Endothelial cell of umbilical vein (primary cell): ENCODE data around the gene DBP. TPM values are rescaled to one million over a fixed set of nuclear protein-coding genes. Genes with fewer than 3 reads are reported as not detected.

Source experiments
- BruUV-seq: library from RNA; stranded (reverse); fragments of 400-500 nt; replicated peaks from 2 replicates; lab custom pipeline; 2021; lab: Mats Ljungman, UMichigan
- CTCF ChIA-PET: fragments of 300-600, 350-600 bp; sonication (Branson Sonifier 250); formaldehyde crosslinking; loops from one replicate; lab custom pipeline; 2021; ENCODE audit warnings: antibody characterized with exemption, inconsistent platforms; lab: Charles Lee
- POLR2A ChIA-PET: fragments of 300-600, 350-600 bp; sonication (Branson Sonifier 250); formaldehyde crosslinking; loops from one replicate; lab custom pipeline; 2021; ENCODE audit warnings: antibody characterized with exemption, inconsistent platforms; lab: Charles Lee
- DNase-seq: peaks from one replicate; pipeline ENCODE4 v3.0.0-alpha.2; 2011; ENCODE audit warnings: low read depth, low spot score
- FAIRE-seq: peaks from 2 replicates; lab custom pipeline; 2011; peaks lifted over from hg19 to GRCh38; lab: Jason Lieb, UNC
- H2AFZ ChIP-seq: 2 replicates; pipeline ENCODE4 v1.6.0; 2012; ENCODE audit warnings: low read depth, low read length, control low read depth, inconsistent platforms
- H3K27ac ChIP-seq: 2 replicates; pipeline ENCODE4 v1.5.1; 2011; ENCODE audit warnings: low read depth, mild to moderate bottlenecking, control low read depth, low read length, moderate library complexity; ENCODE audit not compliant: insufficient read depth
- H3K27me3 ChIP-seq, 2 experiments: 2 replicates each; pipeline versions ENCODE4 v1.6.0 to v1.6.1; 2011; ENCODE audit warnings: low read length in 2 of 2, mixed read lengths in 1 of 2; ENCODE audit not compliant: control insufficient read depth in 2 of 2, insufficient read depth in 2 of 2
- H3K36me3 ChIP-seq, 2 experiments: 2 replicates in 1 of 2; 3 replicates in 1 of 2; pipeline ENCODE4 v1.5.1; 2011; ENCODE audit warnings: low read length in 2 of 2, mild to moderate bottlenecking in 1 of 2, moderate library complexity in 1 of 2; ENCODE audit not compliant: control insufficient read depth in 2 of 2, insufficient read depth in 2 of 2; ENCODE audit errors: extremely low read depth in 1 of 2
- H3K4me1 ChIP-seq: 3 replicates; pipeline ENCODE4 v1.5.1; 2011; ENCODE audit warnings: mild to moderate bottlenecking, low read length; ENCODE audit not compliant: control insufficient read depth, insufficient read depth; ENCODE audit errors: extremely low read depth
- H3K4me2 ChIP-seq: 2 replicates; pipeline ENCODE4 v1.6.1; 2011; ENCODE audit warnings: low read length, control low read depth, mixed read lengths; ENCODE audit not compliant: insufficient read depth
- H3K4me3 ChIP-seq, 3 experiments: fragments of 200-600 bp in 1 of 3; sonication (generic), shearing (Covaris generic) in 1 of 3; replicated peaks in 1 of 3; 2 replicates each; pipeline ENCODE4 v1.5.1; 2011 to 2016; ENCODE audit warnings: control low read depth in 3 of 3, low read length in 3 of 3, mild to moderate bottlenecking in 2 of 3, inconsistent platforms in 1 of 3, low read depth in 1 of 3, moderate library complexity in 1 of 3; ENCODE audit not compliant: insufficient read depth in 1 of 3
- H3K79me2 ChIP-seq: 2 replicates; pipeline ENCODE4 v1.6.0; 2012; ENCODE audit warnings: low read length, inconsistent platforms; ENCODE audit not compliant: control insufficient read depth, insufficient read depth
- H3K9ac ChIP-seq: replicated peaks from 2 replicates; pipeline ENCODE3; 2011; ENCODE audit warnings: low read length, control low read depth; ENCODE audit not compliant: insufficient read depth; ENCODE audit errors: extremely low read depth
- H3K9me1 ChIP-seq: replicated peaks from 3 replicates; pipeline ENCODE4 v1.6.0; 2011; ENCODE audit warnings: mild to moderate bottlenecking, low read length; ENCODE audit not compliant: control insufficient read depth, insufficient read depth; ENCODE audit errors: extremely low read depth
- H3K9me3 ChIP-seq: replicated peaks from 2 replicates; pipeline ENCODE4 v1.5.1; 2012; ENCODE audit warnings: low read length, inconsistent platforms; ENCODE audit not compliant: control insufficient read depth, insufficient read depth
- H4K20me1 ChIP-seq: replicated peaks from 2 replicates; pipeline ENCODE3; 2011; ENCODE audit warnings: mild to moderate bottlenecking, low read length; ENCODE audit not compliant: control insufficient read depth, insufficient read depth; ENCODE audit errors: extremely low read depth
- EZH2 ChIP-seq: IDR thresholded peaks from 2 replicates; pipeline ENCODE4 v1.6.1; 2012; ENCODE audit warnings: borderline replicate concordance, low read depth, mild to moderate bottlenecking, moderate library complexity, low read length, inconsistent platforms; ENCODE audit not compliant: severe bottlenecking
- FOS ChIP-seq: IDR thresholded peaks from 2 replicates; pipeline ENCODE4 v1.6.1; 2011; ENCODE audit warnings: mild to moderate bottlenecking, low read length, moderate library complexity, borderline replicate concordance; ENCODE audit not compliant: insufficient read depth
- GATA2 ChIP-seq: IDR thresholded peaks from 2 replicates; pipeline ENCODE4 v1.7.0; 2011; ENCODE audit warnings: low read depth, mild to moderate bottlenecking, moderate library complexity, mixed read lengths, low read length; ENCODE audit not compliant: insufficient read length, insufficient read depth
- MYC ChIP-seq: IDR thresholded peaks from one replicate; pipeline ENCODE4 v1.6.1; 2011; ENCODE audit warnings: mild to moderate bottlenecking, low read depth, low read length
- POLR2A ChIP-seq: IDR thresholded peaks from 2 replicates; pipeline ENCODE4 v1.6.1; 2012; ENCODE audit warnings: low read depth, mild to moderate bottlenecking, control low read depth, low read length
- POLR2AphosphoS5 ChIP-seq: IDR thresholded peaks from 2 replicates; pipeline ENCODE4 v1.6.1; 2012; ENCODE audit warnings: low read depth, mild to moderate bottlenecking, control low read depth, low read length, moderate library complexity; ENCODE audit not compliant: insufficient read depth
- dilution Hi-C: fragments of 300-500 bp; cut with MboI; formaldehyde crosslinking; loops from one replicate; pipeline ENCODE4 v1.15.0; 2019; ENCODE audit warnings: low sequenced_read_pairs; ENCODE audit not compliant: extremely low pct_ligation_motif_present
- intact Hi-C: fragments of 100-400 bp; cut with micrococcal nuclease; formaldehyde crosslinking; loops from one replicate; pipeline ENCODE4 v1.10.0; 2022
- polyA plus RNA-seq, 4 experiments: library from polyadenylated mRNA; depleted of rRNA in 3 of 4; stranded (reverse) in 3 of 4; unstranded in 1 of 4; fragments of >200 nt; gene quantifications; 2 replicates each; pipeline versions ENCODE4 v1.2.1 to v1.2.3, GENCODE V29; 2011 to 2012; ENCODE audit warnings: missing spikeins in 1 of 4
- total RNA-seq: library from RNA; stranded (reverse); gene quantifications from 2 replicates; pipeline ENCODE4 v1.2.3, GENCODE V29; 2021
- TF ChIP-seq, protein P1 (sequence below), 2 donors: IDR thresholded peaks; 1 replicate in 1 of 2; 2 replicates in 1 of 2; pipeline ENCODE4 v1.5.1; 2011; ENCODE audit warnings: low read length in 2 of 2, mild to moderate bottlenecking in 2 of 2, moderate library complexity in 2 of 2, control low read depth in 1 of 2, inconsistent platforms in 1 of 2, low read depth in 1 of 2; ENCODE audit not compliant: insufficient read depth in 1 of 2; ENCODE audit errors: extremely low read depth in 1 of 2
- TF ChIP-seq, protein P2 (sequence below): IDR thresholded peaks from 2 replicates; pipeline ENCODE4 v1.6.1; 2011; ENCODE audit not compliant: insufficient read depth, insufficient read length

Gene DBP
- total and polyA plus RNA-seq, 2 donors (not counting 3 experiments of a cell fraction or from before 2014, with no cell fraction given), result 1.5 to 1.8 TPM

DNA sequence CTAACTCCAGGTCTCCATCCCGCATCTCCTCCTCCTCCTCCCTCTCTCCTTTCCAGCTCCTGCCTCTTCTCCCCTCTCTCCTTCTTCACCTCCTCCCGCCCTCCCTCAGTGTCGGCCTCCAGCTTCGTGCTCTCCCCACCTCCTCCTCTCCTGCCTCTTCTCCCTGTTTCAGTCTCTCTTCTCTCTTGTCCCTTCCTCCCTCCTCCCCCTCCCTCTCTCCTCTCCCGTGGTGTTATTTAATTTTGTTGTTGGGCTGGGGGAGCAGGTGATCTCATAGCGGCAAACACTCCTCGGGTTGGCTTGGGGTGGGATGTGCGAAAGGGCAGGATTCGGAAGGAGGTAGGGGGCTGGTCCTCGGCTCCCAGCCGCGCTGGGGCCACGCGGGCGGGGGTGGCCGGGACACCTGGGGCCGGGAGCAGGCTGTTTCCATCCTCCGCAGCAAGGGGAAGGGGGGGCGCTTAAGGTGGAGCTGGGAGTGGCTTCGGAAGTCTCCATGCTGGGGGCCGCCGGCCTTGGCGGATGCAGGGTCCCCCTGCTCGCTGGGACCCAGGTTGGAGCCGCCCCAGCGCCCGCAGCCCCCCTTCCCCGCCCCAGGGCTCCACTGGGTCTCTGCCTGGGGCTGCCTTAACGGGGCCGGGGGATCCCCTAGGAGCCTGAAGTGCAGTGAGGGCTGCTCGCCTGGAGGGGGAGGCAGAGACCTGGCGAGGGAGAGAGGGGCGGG lies 9.0 kb upstream of the DBP start, which contains the start of gene CA11:
Gene CA11 (minus strand): TSS at position 187 of the 721 bp plus-strand sequence. CDS start 555 bp downstream, outside the sequence.
- FAIRE-seq, result peak; percentile 50
- peak within 1 kb of the TSS; percentile 58 for H2AFZ ChIP-seq
- dilution Hi-C loops (no loop called here), intact Hi-C loops (loop anchor here (1.0 to 2.0 kb wide), 7 partner anchors 8 to 196 kb away; no protein-coding TSS in a partner anchor)
- H3K4me2 ChIP-seq, result peak within 1 kb of the TSS; percentile 72
- no peaks in the 10 kb centered on the region for H3K36me3 ChIP-seq
- H3K9ac ChIP-seq, result peak within 1 kb of the TSS; percentile 28
- H3K9me3 ChIP-seq, result no peaks in the 10 kb centered on the region
- H3K79me2 ChIP-seq, result no peaks in the 10 kb centered on the region
- no peaks in the 10 kb centered on the region for H4K20me1 ChIP-seq
- peaks cover 9% of the 10 kb centered on the region for H3K4me1 ChIP-seq
- no peaks in the 10 kb centered on the region for H3K9me1 ChIP-seq
- peaks cover 0 to 2% of the 10 kb centered on the region in 2 experiments for H3K27me3 ChIP-seq
- POLR2A ChIA-PET, result interaction anchor here (0.6 to 1.7 kb wide), 4 partner anchors 26 to 166 kb away, joined by 3 to 7 read pairs (median 3); partner anchors contain the start of genes IZUMO1, RPL18 and SPHK2
- no peak within 1 kb of the TSS for H3K27ac ChIP-seq
- DNase-seq, result peak; percentile 84
- no TSS peak for BruUV-seq
- H3K4me3 ChIP-seq, result peak within 1 kb of the TSS; percentile 40 to 46 (median 46)
- no peak for TF ChIP-seq MYC
- TF ChIP-seq, protein P1, sequence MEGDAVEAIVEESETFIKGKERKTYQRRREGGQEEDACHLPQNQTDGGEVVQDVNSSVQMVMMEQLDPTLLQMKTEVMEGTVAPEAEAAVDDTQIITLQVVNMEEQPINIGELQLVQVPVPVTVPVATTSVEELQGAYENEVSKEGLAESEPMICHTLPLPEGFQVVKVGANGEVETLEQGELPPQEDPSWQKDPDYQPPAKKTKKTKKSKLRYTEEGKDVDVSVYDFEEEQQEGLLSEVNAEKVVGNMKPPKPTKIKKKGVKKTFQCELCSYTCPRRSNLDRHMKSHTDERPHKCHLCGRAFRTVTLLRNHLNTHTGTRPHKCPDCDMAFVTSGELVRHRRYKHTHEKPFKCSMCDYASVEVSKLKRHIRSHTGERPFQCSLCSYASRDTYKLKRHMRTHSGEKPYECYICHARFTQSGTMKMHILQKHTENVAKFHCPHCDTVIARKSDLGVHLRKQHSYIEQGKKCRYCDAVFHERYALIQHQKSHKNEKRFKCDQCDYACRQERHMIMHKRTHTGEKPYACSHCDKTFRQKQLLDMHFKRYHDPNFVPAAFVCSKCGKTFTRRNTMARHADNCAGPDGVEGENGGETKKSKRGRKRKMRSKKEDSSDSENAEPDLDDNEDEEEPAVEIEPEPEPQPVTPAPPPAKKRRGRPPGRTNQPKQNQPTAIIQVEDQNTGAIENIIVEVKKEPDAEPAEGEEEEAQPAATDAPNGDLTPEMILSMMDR (IDR thresholded peaks at IDR 0.05; ENCODE audit: extremely low read depth in 1 of 2, insufficient read depth in 1 of 2, low read depth in 1 of 2, low read length in 2 of 2), result peak; percentile 68 to 89
- CTCF ChIA-PET, result interaction anchor here (0.6 to 2.7 kb wide), 25 partner anchors 10 to 324 kb away, joined by 3 to 41 read pairs (median 8); partner anchors contain the start of genes FUT2, HSD17B14, IZUMO1 and NTN5

DNA sequence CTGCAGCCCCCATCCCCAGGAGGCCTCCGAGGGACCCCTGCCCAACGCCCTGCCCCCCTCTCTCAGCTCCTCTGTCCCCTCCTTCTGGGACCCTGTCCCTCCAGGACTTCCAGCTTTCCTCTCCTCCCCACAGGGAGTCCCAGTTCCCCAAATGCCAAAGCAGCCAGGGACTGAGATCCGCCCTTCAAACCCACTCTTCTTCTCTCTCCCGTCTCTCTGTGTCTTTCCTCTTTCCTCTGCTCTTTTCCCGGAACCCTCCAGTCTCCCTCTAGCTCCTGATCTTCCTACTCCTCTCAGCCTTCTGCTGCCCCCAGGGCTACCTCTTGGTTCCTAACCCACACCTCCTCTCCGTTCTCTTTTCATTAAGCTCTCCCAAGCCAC lies 8.4 kb upstream of the DBP start:
- Histone ChIP-seq H3K9me3 (no peaks in the 10 kb centered on the region), H3K4me1 (peaks cover 9% of the 10 kb centered on the region), H3K9ac (no peak overlapping the region), H2AFZ (peak overlapping the region; percentile 36), H3K79me2 (no peaks in the 10 kb centered on the region), H3K4me3 (peak overlapping the region in 1 of 3 experiments; percentile 40), H3K36me3 (no peaks in the 10 kb centered on the region), H3K9me1 (no peaks in the 10 kb centered on the region), H3K27ac (no peak overlapping the region), H3K27me3 (peaks cover 0 to 2% of the 10 kb centered on the region in 2 experiments), H4K20me1 (no peaks in the 10 kb centered on the region), H3K4me2 (peak overlapping the region; percentile 72)
- POLR2A ChIA-PET, result interaction anchor here (0.6 to 1.7 kb wide), 4 partner anchors 26 to 166 kb away, joined by 3 to 7 read pairs (median 3); partner anchors contain the start of genes IZUMO1, RPL18 and SPHK2
- intact Hi-C loops (no loop called here), dilution Hi-C loops (no loop called here)
- FAIRE-seq (no peak), DNase-seq (no peak)
- CTCF ChIA-PET, result interaction anchor here (0.6 to 2.7 kb wide), 25 partner anchors 10 to 325 kb away, joined by 3 to 41 read pairs (median 8); partner anchors contain the start of genes FUT2, HSD17B14, IZUMO1 and NTN5
- TF ChIP-seq POLR2AphosphoS5, result no peak
- no peak for TF ChIP-seq POLR2A
- no peak for TF ChIP-seq GATA2
- TF ChIP-seq, protein P2, sequence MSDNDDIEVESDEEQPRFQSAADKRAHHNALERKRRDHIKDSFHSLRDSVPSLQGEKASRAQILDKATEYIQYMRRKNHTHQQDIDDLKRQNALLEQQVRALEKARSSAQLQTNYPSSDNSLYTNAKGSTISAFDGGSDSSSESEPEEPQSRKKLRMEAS, result no peak
- no peak for TF ChIP-seq FOS
- peak; percentile 52 for TF ChIP-seq EZH2
- no TSS peak for BruUV-seq
